Measurements from ENCODE around the gene GARRE1. TPM values are rescaled to one million over a fixed set of nuclear protein-coding genes. Genes with fewer than 3 reads are reported as not detected.

Gene GARRE1
- total RNA-seq, 1 experiment from 2014 or later: 16.9 TPM

GRCh38 chr19:34228347-34228746 is 26.0 kb upstream of the GARRE1 start:
- Histone ChIP-seq H3K9me3 (ENCODE audit: control insufficient read depth in 1 of 2, insufficient read depth in 1 of 2, low read depth in 1 of 2, low read length in 2 of 2) (no peaks in the 10 kb centered on the region), H3K27me3 (ENCODE audit: insufficient read depth, low read length) (no peaks in the 10 kb centered on the region), H3K9me2 (ENCODE audit: insufficient read depth) (no peaks in the 10 kb centered on the region), H3K4me3 (replicated peaks in 1 of 2; ENCODE audit: low read depth in 1 of 2, low read length in 2 of 2) (no peak overlapping the region), H3K4me1 (ENCODE audit: control insufficient read depth in 1 of 2, insufficient read depth in 2 of 2, low read length in 2 of 2) (peaks cover 22 to 40% of the 10 kb centered on the region in 2 experiments), H3K27ac (ENCODE audit: low read depth, low read length) (no peak overlapping the region), H3K9ac (ENCODE audit: low read length) (no peak overlapping the region), H3K4me2 (ENCODE audit: low read length) (no peak overlapping the region), H3K79me2 (ENCODE audit: insufficient read depth, low read length) (peaks cover 20% of the 10 kb centered on the region), H4K20me1 (ENCODE audit: insufficient read depth) (0 out of 2 replicates have a peak, but pooled peaks cover 2% of the 10 kb centered on the region), H2AFZ (ENCODE audit: low read depth, low read length, poor library complexity, severe bottlenecking) (no peak overlapping the region), H3K36me3 (ENCODE audit: control insufficient read depth in 1 of 2, insufficient read depth in 2 of 2, low read length in 2 of 2) (peaks cover 50 to 52% of the 10 kb centered on the region in 2 experiments)
- intact Hi-C loops (cut with micrococcal nuclease): no loop called here
- ChIA-PET POLR2A (no interaction called here), RAD21 (ENCODE audit: low non-redundant PET in 1 of 2, low total read pairs in 2 of 2, uncharacterized antibody in 2 of 2, unreplicated experiment in 2 of 2) (no interaction called here), CTCF (interaction anchor here (0.7 to 1.1 kb wide), 2 partner anchors 8 to 9 kb away, joined by 3 read pairs; no protein-coding TSS in a partner anchor)
- no TSS peak for BruUV-seq (replicated peaks)
- TF ChIP-seq ZFX (IDR thresholded peaks at IDR 0.05): no peak
- TF ChIP-seq JUND (IDR thresholded peaks at IDR 0.05): no peak
- TF ChIP-seq SIN3A (IDR thresholded peaks at IDR 0.05; ENCODE audit: low read depth): no peak
- TF ChIP-seq EGR1 (IDR thresholded peaks at IDR 0.05; ENCODE audit: low read depth): no peak
- TF ChIP-seq EZH2 (IDR thresholded peaks at IDR 0.05): no peak
- TF ChIP-seq CEBPB (IDR thresholded peaks at IDR 0.05; ENCODE audit: low read depth): no peak
- no peak for TF ChIP-seq POLR2A (IDR thresholded peaks at IDR 0.05; ENCODE audit: borderline replicate concordance, extremely low read depth, insufficient read depth, insufficient read length)
- TF ChIP-seq ATF3 (IDR thresholded peaks at IDR 0.05): no peak
- TF ChIP-seq ELF1 (IDR thresholded peaks at IDR 0.05; ENCODE audit: borderline replicate concordance, low read depth): no peak
- no peak for TF ChIP-seq TCF7L2 (IDR thresholded peaks at IDR 0.05; ENCODE audit: borderline replicate concordance, extremely low read depth, insufficient read depth, insufficient read length)
- no peak for TF ChIP-seq REST (IDR thresholded peaks at IDR 0.05; ENCODE audit: low read depth)
- no peak for TF ChIP-seq ZBTB33 (IDR thresholded peaks at IDR 0.05; ENCODE audit: extremely low read depth, insufficient replicate concordance, low read length)
- DNase-seq (ENCODE audit: low read depth, low spot score) (no peak), ATAC-seq (no peak)
